Parathyroid adenoma (tissue), 2 donors: Measurements from ENCODE around the gene OR2AK2.
"Not testable (repeated sequence)": the region's sequence is repeated elsewhere in the genome, so short reads cannot be mapped to it uniquely, and the experiment has no call there.

Experiments used
- H2AFZ ChIP-seq: fragments of 300-600 bp; sonication (generic); one replicate; pipeline ENCODE4 v1.7.0; 2017; ENCODE audit warnings: antibody characterized with exemption, mild to moderate bottlenecking
- H3K27ac ChIP-seq: fragments of 300-600 bp; sonication (generic); one replicate; pipeline ENCODE4 v1.7.0; 2017
- H3K27me3 ChIP-seq: fragments of 300-600 bp; sonication (generic); one replicate; pipeline ENCODE4 v1.7.0; 2017; ENCODE audit warnings: low read length; ENCODE audit not compliant: control insufficient read depth, insufficient read depth
- H3K36me3 ChIP-seq: fragments of 300-600 bp; sonication (generic); one replicate; pipeline ENCODE4 v1.7.0; 2017; ENCODE audit warnings: low read length; ENCODE audit not compliant: control insufficient read depth, insufficient read depth
- H3K4me1 ChIP-seq: fragments of 300-600 bp; sonication (generic); one replicate; pipeline ENCODE4 v1.7.0; 2017; ENCODE audit warnings: control low read depth
- H3K4me2 ChIP-seq: fragments of 300-600 bp; sonication (generic); one replicate; pipeline ENCODE4 v1.7.0; 2017; ENCODE audit warnings: low read length
- H3K4me3 ChIP-seq: fragments of 300-600 bp; sonication (generic); one replicate; pipeline ENCODE4 v1.7.0; 2017; ENCODE audit warnings: low read depth, low read length
- H3K79me2 ChIP-seq: fragments of 300-600 bp; sonication (generic); one replicate; pipeline ENCODE4 v1.7.0; 2017; ENCODE audit warnings: control low read depth
- H3K9ac ChIP-seq: fragments of 300-600 bp; sonication (generic); one replicate; pipeline ENCODE4 v1.7.0; 2017; ENCODE audit warnings: mild to moderate bottlenecking
- H3K9me3 ChIP-seq: fragments of 300-600 bp; sonication (generic); one replicate; pipeline ENCODE4 v1.7.0; 2017; ENCODE audit warnings: low read length; ENCODE audit not compliant: control insufficient read depth
- TF ChIP-seq, protein P1 (sequence below): fragments of 300-600 bp; sonication (generic); IDR thresholded peaks from one replicate; pipeline ENCODE4 v1.7.0; 2017; ENCODE audit warnings: antibody characterized with exemption, mild to moderate bottlenecking
- donor health status: primary hyperparathyroidism.

The OR2AK2 gene

DNA sequence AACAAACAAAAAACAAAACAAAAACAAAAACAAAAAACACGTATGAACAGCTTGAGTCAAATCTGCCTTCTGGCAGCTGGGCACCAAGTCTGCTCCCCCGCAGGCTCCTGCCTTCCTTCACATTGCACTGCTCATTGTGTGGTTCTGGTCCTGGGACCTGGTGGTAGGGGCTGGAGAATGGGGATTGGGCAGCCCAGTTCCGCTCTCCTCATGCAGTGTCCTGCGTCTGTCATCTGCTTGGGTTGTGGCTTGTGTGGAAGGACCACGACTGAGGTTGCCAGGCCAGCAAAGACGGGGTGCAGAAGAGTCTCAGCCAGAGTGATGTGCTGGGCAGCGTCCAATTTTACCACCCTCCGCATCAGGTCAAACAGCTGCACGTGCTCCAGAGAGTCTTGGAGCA, 29.3 kb upstream of the OR2AK2 start:
- Histone ChIP-seq H2AFZ (no peak overlapping the region), H3K9ac (no peak overlapping the region), H3K27me3 (no peaks in the 10 kb centered on the region), H3K9me3 (no peaks in the 10 kb centered on the region), H3K36me3 (no peaks in the 10 kb centered on the region), H3K4me1 (no peaks in the 10 kb centered on the region), H3K79me2 (no peaks in the 10 kb centered on the region), H3K4me2 (no peak overlapping the region), H3K27ac (no peak overlapping the region), H3K4me3 (no peak overlapping the region)
- TF ChIP-seq, protein P1, sequence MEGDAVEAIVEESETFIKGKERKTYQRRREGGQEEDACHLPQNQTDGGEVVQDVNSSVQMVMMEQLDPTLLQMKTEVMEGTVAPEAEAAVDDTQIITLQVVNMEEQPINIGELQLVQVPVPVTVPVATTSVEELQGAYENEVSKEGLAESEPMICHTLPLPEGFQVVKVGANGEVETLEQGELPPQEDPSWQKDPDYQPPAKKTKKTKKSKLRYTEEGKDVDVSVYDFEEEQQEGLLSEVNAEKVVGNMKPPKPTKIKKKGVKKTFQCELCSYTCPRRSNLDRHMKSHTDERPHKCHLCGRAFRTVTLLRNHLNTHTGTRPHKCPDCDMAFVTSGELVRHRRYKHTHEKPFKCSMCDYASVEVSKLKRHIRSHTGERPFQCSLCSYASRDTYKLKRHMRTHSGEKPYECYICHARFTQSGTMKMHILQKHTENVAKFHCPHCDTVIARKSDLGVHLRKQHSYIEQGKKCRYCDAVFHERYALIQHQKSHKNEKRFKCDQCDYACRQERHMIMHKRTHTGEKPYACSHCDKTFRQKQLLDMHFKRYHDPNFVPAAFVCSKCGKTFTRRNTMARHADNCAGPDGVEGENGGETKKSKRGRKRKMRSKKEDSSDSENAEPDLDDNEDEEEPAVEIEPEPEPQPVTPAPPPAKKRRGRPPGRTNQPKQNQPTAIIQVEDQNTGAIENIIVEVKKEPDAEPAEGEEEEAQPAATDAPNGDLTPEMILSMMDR = no peak

DNA sequence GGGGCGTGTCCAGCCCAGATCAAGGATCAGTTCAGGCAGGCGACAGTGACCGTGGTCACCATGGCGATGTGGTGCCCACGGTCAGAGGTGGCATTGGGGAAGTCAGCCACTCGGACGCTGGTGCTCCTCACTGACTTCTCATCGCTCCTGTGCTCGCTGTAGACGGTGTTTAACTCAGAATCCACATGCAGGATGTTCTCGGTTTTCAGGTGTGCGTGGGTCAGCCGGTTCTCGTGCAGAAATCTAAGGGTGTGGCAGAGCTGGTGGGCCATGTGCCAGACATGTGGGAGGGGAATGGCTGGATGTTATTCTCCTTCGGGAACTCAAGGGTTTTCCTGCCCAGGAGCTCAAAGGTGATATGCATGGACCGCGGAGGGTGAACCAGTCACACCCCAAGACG, 28.6 kb upstream of the OR2AK2 start:
- Histone ChIP-seq H3K79me2 (no peaks in the 10 kb centered on the region), H3K9ac (no peak overlapping the region), H3K36me3 (no peaks in the 10 kb centered on the region), H3K27ac (no peak overlapping the region), H2AFZ (no peak overlapping the region), H3K4me2 (no peak overlapping the region), H3K27me3 (no peaks in the 10 kb centered on the region), H3K9me3 (no peaks in the 10 kb centered on the region), H3K4me1 (no peaks in the 10 kb centered on the region), H3K4me3 (no peak overlapping the region)
- TF ChIP-seq, protein P1 = no peak

DNA sequence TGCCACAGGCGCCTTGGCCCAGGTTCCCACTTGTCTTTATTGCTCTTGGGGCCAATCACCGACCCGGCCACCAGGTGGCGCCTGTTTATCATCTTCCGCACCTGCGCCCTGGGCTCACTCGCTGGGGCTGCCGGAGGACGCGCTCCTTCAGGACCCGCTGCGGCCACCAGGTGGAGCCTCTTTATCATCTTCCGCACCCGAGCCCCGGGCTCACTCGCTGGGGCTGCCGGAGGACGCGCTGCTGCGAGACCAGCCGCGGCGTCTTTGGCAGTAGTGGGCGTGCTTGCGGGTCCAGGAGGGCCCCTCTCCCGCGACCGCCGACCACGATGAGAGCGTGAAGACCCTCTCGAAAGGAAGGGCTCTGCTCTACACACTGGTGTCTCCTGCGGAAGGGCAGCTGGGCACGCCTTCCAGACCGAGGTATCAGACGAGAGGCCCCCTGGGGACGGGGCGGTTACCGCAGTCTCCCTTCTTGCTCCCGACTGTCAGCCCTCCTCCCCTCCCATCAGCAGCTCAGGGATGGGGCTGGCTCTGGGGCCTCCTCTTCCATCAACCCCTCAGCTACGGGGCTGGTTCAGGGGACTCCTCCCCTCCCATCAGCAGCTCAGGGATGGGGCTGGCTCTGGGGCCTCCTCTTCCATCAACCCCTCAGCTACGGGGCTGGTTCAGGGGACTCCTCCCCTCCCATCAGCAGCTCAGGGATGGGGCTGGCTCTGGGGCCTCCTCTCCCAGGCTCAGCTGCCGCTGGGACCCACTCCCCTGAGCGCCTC, 27.9 kb upstream of the OR2AK2 start:
- H2AFZ ChIP-seq, H3K27me3 ChIP-seq, H3K4me1 ChIP-seq, H3K9ac ChIP-seq, H3K79me2 ChIP-seq, H3K9me3 ChIP-seq, H3K36me3 ChIP-seq, H3K27ac ChIP-seq: not testable (repeated sequence)
- peak overlapping the region; percentile 39 for H3K4me3 ChIP-seq
- peak overlapping the region; percentile 66 for H3K4me2 ChIP-seq

DNA sequence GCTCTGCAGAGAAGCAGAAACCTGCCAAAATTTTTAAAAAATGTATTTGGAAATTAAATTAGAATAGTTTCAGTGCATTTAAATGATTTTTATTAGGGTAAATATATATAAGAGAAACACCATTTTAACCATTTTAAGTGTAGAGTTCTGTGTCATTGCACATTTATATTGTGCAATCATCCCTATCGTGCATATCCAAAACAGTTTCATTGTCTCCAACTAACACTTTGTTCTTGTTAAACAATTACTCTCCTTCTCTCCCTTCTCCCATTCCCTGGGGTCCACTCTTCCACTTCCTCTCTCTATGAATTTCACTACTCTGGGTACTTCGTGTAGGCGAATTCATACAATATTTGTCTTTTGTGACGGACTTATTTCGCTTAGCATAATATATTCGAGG, 22.4 kb upstream of the OR2AK2 start:
- TF ChIP-seq, protein P1 = no peak
- Histone ChIP-seq H3K9me3 (no peaks in the 10 kb centered on the region), H3K27ac (no peak overlapping the region), H3K79me2 (no peaks in the 10 kb centered on the region), H3K36me3 (no peaks in the 10 kb centered on the region), H3K9ac (no peak overlapping the region), H3K27me3 (no peaks in the 10 kb centered on the region), H3K4me1 (no peaks in the 10 kb centered on the region), H3K4me2 (no peak overlapping the region), H3K4me3 (no peak overlapping the region), H2AFZ (no peak overlapping the region)

DNA sequence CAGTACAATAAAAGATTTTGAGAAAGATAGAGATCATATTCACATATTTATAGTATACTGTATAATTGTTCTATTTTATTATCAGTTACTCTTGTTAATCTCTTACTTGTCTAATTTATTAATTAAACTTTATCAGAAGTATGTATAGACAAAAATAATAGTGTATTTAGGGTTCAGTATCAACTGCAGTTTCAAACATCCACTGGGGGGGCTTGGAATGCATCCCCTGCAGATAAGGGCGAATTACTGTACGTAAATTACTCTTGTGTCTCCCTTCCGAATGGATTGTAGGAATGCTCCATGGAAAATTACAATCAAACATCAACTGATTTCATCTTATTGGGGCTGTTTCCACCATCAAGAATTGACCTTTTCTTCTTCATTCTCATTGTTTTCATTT, 16.5 kb upstream of the OR2AK2 start, which contains the start of gene OR2L8:
TSS of gene OR2L8 (plus strand) at position 301 of the 400 bp plus-strand sequence. CDS start at position 301, 0 bp downstream.
- Histone ChIP-seq H3K36me3 (no peaks in the 10 kb centered on the region), H3K79me2 (no peaks in the 10 kb centered on the region), H3K27me3 (no peaks in the 10 kb centered on the region), H3K9me3 (no peaks in the 10 kb centered on the region), H3K9ac (no peak within 1 kb of the TSS), H3K4me2 (no peak within 1 kb of the TSS), H3K4me3 (no peak within 1 kb of the TSS), H2AFZ (no peak within 1 kb of the TSS), H3K4me1 (no peaks in the 10 kb centered on the region), H3K27ac (no peak within 1 kb of the TSS)
- TF ChIP-seq, protein P1 = no peak
